H9 (cell line): ENCODE measurements around the gene TANGO6. TPM values are rescaled to one million over a fixed set of nuclear protein-coding genes. Genes with fewer than 3 reads are reported as not detected.

Experiments used
- DNase-seq: peaks from one replicate; pipeline ENCODE4 v3.0.0-alpha.2; 2017
- H2AFZ ChIP-seq: one replicate; pipeline ENCODE4 v1.6.1; 2013; ENCODE audit warnings: mild to moderate bottlenecking, low read length, control low read depth, moderate library complexity
- H2AK5ac ChIP-seq: 2 replicates; pipeline ENCODE4 v1.6.1; 2013; ENCODE audit warnings: low read length, control low read depth, mixed read lengths; ENCODE audit not compliant: insufficient read length
- H2BK120ac ChIP-seq: one replicate; pipeline ENCODE4 v1.6.1; 2013; ENCODE audit warnings: low read depth, mild to moderate bottlenecking, low read length, control low read depth, inconsistent platforms; ENCODE audit not compliant: poor library complexity, severe bottlenecking
- H2BK12ac ChIP-seq: 2 replicates; pipeline ENCODE4 v1.6.1; 2013; ENCODE audit warnings: low read length, control low read depth, mixed read lengths, low read depth; ENCODE audit not compliant: insufficient read length
- H2BK15ac ChIP-seq: 2 replicates; pipeline ENCODE4 v1.6.1; 2013; ENCODE audit warnings: low read depth, low read length, control low read depth
- H2BK20ac ChIP-seq: one replicate; pipeline ENCODE4 v1.6.1; 2013; ENCODE audit warnings: low read depth, mild to moderate bottlenecking, low read length, control low read depth, inconsistent platforms; ENCODE audit not compliant: poor library complexity, severe bottlenecking
- H2BK5ac ChIP-seq: 2 replicates; pipeline ENCODE4 v1.6.1; 2013; ENCODE audit warnings: low read length, control low read depth, mixed read lengths; ENCODE audit not compliant: insufficient read length
- H3K14ac ChIP-seq: 2 replicates; pipeline ENCODE4 v1.6.1; 2013; ENCODE audit warnings: low read length, control low read depth; ENCODE audit not compliant: insufficient read depth
- H3K18ac ChIP-seq: 2 replicates; pipeline ENCODE4 v1.6.1; 2013; ENCODE audit warnings: low read depth, mild to moderate bottlenecking, mixed read lengths, low read length, control low read depth; ENCODE audit not compliant: insufficient read length
- H3K23ac ChIP-seq: 2 replicates; pipeline ENCODE4 v1.6.1; 2013; ENCODE audit warnings: low read length, control low read depth, mixed read lengths, low read depth; ENCODE audit not compliant: insufficient read length
- H3K23me2 ChIP-seq: 2 replicates; pipeline ENCODE4 v1.6.1; 2013; ENCODE audit warnings: low read depth, mild to moderate bottlenecking, mixed read lengths, low read length, control low read depth; ENCODE audit not compliant: insufficient read length, poor library complexity, severe bottlenecking
- H3K27ac ChIP-seq: 2 replicates; pipeline ENCODE4 v1.5.1; 2013; ENCODE audit warnings: low read length, control low read depth, mixed read lengths, low read depth; ENCODE audit not compliant: insufficient read length
- H3K27me3 ChIP-seq: 2 replicates; pipeline ENCODE4 v1.6.1; 2013; ENCODE audit warnings: low read length, control low read depth, inconsistent platforms; ENCODE audit not compliant: insufficient read depth
- H3K4ac ChIP-seq: 2 replicates; pipeline ENCODE4 v1.6.1; 2013; ENCODE audit warnings: low read depth, mild to moderate bottlenecking, control low read depth, inconsistent platforms, low read length, moderate library complexity
- H3K4me1 ChIP-seq: 2 replicates; pipeline ENCODE4 v1.6.1; 2013; ENCODE audit warnings: low read length, control low read depth, inconsistent platforms; ENCODE audit not compliant: insufficient read depth
- H3K4me2 ChIP-seq: 2 replicates; pipeline ENCODE4 v1.6.1; 2013; ENCODE audit warnings: low read length, control low read depth, mixed read lengths; ENCODE audit not compliant: insufficient read length, insufficient read depth
- H3K56ac ChIP-seq: 2 replicates; pipeline ENCODE4 v1.6.1; 2013; ENCODE audit warnings: low read depth, mild to moderate bottlenecking, mixed read lengths, low read length, control low read depth; ENCODE audit not compliant: insufficient read length
- H3K79me1 ChIP-seq: 2 replicates; pipeline ENCODE4 v1.6.1; 2013; ENCODE audit warnings: low read depth, mild to moderate bottlenecking, moderate library complexity, low read length, control low read depth, inconsistent platforms; ENCODE audit not compliant: insufficient read depth, poor library complexity, severe bottlenecking
- H3K79me2 ChIP-seq: 2 replicates; pipeline ENCODE4 v1.6.1; 2013; ENCODE audit warnings: low read length, control low read depth, inconsistent platforms; ENCODE audit not compliant: insufficient read depth
- H3K9ac ChIP-seq: 2 replicates; pipeline ENCODE4 v1.6.1; 2013; ENCODE audit warnings: low read length, control low read depth, mixed read lengths; ENCODE audit not compliant: insufficient read length; ENCODE audit errors: extremely low read depth
- H3K9me3 ChIP-seq: one replicate; pipeline ENCODE4 v1.6.1; 2013; ENCODE audit warnings: low read depth, low read length, inconsistent platforms; ENCODE audit not compliant: control insufficient read depth
- H3T11ph ChIP-seq: one replicate; pipeline ENCODE4 v1.6.1; 2013; ENCODE audit warnings: mild to moderate bottlenecking, low read length, control low read depth, inconsistent platforms
- H4K20me1 ChIP-seq: one replicate; pipeline ENCODE4 v1.6.1; 2013; ENCODE audit not compliant: control insufficient read depth, insufficient read length, insufficient read depth
- H4K5ac ChIP-seq: 2 replicates; pipeline ENCODE4 v1.6.1; 2013; ENCODE audit warnings: low read depth, mild to moderate bottlenecking, mixed read lengths, low read length, control low read depth; ENCODE audit not compliant: insufficient read length
- H4K8ac ChIP-seq: replicated peaks from 2 replicates; pipeline ENCODE4 v1.6.1; 2013; ENCODE audit warnings: low read length, control low read depth, mixed read lengths, low read depth; ENCODE audit not compliant: insufficient read length
- H4K91ac ChIP-seq: 2 replicates; pipeline ENCODE4 v1.6.1; 2013; ENCODE audit warnings: low read depth, mild to moderate bottlenecking, moderate library complexity, mixed read lengths, low read length, control low read depth; ENCODE audit not compliant: insufficient read length
- H3K27ac Mint-ChIP-seq, 3 experiments: 2 replicates in 2 of 3; 3 replicates in 1 of 3; pipeline ENCODE4 v1.8.0; 2020 to 2021; ENCODE audit warnings: mixed read lengths in 3 of 3, mild to moderate bottlenecking in 1 of 3, moderate library complexity in 1 of 3
- H3K27me3 Mint-ChIP-seq: 2 replicates; pipeline ENCODE4 v1.8.0; 2021; ENCODE audit warnings: low read depth, mild to moderate bottlenecking, moderate library complexity, mixed read lengths
- H3K36me3 Mint-ChIP-seq, 3 experiments: 2 replicates in 2 of 3; 3 replicates in 1 of 3; pipeline ENCODE4 v1.8.0; 2020 to 2021; ENCODE audit warnings: low read depth in 3 of 3, mixed read lengths in 3 of 3; ENCODE audit not compliant: insufficient read depth in 1 of 3
- H3K4me1 Mint-ChIP-seq, 2 experiments: 2 replicates each; pipeline ENCODE4 v1.8.0; 2020; ENCODE audit warnings: mixed read lengths in 2 of 2
- H3K4me3 Mint-ChIP-seq, 2 experiments: 2 replicates in 1 of 2; 3 replicates in 1 of 2; pipeline ENCODE4 v1.8.0; 2020 to 2021; ENCODE audit warnings: mild to moderate bottlenecking in 2 of 2, mixed read lengths in 2 of 2, moderate library complexity in 1 of 2
- H3K9me3 Mint-ChIP-seq, 2 experiments: 2 replicates in 1 of 2; 3 replicates in 1 of 2; pipeline ENCODE4 v1.8.0; 2020; ENCODE audit warnings: mild to moderate bottlenecking in 2 of 2, mixed read lengths in 2 of 2, moderate library complexity in 1 of 2
- WGBS: extraction: QIAGEN DNeasy Blood & Tissue Kit; methylation state at CpG from one replicate; pipeline ENCODE4 v1.1.7; 2013; ENCODE audit warnings: missing lambda C conversion rate, low lambda C conversion rate, mixed read lengths; ENCODE audit not compliant: insufficient read length; ENCODE audit errors: extremely low coverage; 5-methylcytosine and 5-hydroxymethylcytosine counted together
- total RNA-seq: library from RNA; stranded (reverse); gene quantifications from 2 replicates; pipeline ENCODE4 v1.2.1, GENCODE V29; 2021
- TF ChIP-seq, protein P1 (sequence below): fragments of 200-600 bp; sonication (generic); conservative IDR thresholded peaks from 3 replicates; pipeline ENCODE4 v1.8.0; 2021; ENCODE audit warnings: antibody characterized with exemption, mild to moderate bottlenecking

TANGO6 gene
- total RNA-seq, 1 experiment from 2014 or later, result 12.0 TPM

GRCh38 chr16:68814516-68814915 is 28.8 kb upstream of the TANGO6 start:
- no peak overlapping the region for H2BK12ac ChIP-seq
- Mint-ChIP-seq H3K4me3 (no peak overlapping the region), H3K36me3 (peaks cover 57 to 95% (median 90%) of the 10 kb centered on the region in 3 experiments), H3K9me3 (no peaks in the 10 kb centered on the region), H3K4me1 (no peaks in the 10 kb centered on the region), H3K27me3 (no peaks in the 10 kb centered on the region), H3K27ac (peak overlapping the region in 1 of 3 experiments; percentile 30; a peak in 1 of 7 replicates)
- H3K27ac ChIP-seq, result no peak overlapping the region
- no peak overlapping the region for H4K91ac ChIP-seq
- no peak overlapping the region for H3K4ac ChIP-seq
- no peak overlapping the region for H3K9ac ChIP-seq
- H3T11ph ChIP-seq, result no peak overlapping the region
- H2BK120ac ChIP-seq, result no peak overlapping the region
- H3K4me1 ChIP-seq, result no peaks in the 10 kb centered on the region
- H3K79me2 ChIP-seq, result no peaks in the 10 kb centered on the region
- H3K14ac ChIP-seq, result no peak overlapping the region
- H3K4me2 ChIP-seq, result no peak overlapping the region
- no peak overlapping the region for H4K8ac ChIP-seq
- no peak overlapping the region for H2AFZ ChIP-seq
- no peak overlapping the region for H2BK20ac ChIP-seq
- no peak overlapping the region for H2AK5ac ChIP-seq
- H2BK15ac ChIP-seq, result no peak overlapping the region
- H4K20me1 ChIP-seq, result no peaks in the 10 kb centered on the region
- no peaks in the 10 kb centered on the region for H3K27me3 ChIP-seq
- DNase-seq, result no peak
- H2BK5ac ChIP-seq, result no peak overlapping the region
- no peak overlapping the region for H3K18ac ChIP-seq
- H4K5ac ChIP-seq, result no peak overlapping the region
- no peaks in the 10 kb centered on the region for H3K23me2 ChIP-seq
- no peaks in the 10 kb centered on the region for H3K79me1 ChIP-seq
- TF ChIP-seq, protein P1, sequence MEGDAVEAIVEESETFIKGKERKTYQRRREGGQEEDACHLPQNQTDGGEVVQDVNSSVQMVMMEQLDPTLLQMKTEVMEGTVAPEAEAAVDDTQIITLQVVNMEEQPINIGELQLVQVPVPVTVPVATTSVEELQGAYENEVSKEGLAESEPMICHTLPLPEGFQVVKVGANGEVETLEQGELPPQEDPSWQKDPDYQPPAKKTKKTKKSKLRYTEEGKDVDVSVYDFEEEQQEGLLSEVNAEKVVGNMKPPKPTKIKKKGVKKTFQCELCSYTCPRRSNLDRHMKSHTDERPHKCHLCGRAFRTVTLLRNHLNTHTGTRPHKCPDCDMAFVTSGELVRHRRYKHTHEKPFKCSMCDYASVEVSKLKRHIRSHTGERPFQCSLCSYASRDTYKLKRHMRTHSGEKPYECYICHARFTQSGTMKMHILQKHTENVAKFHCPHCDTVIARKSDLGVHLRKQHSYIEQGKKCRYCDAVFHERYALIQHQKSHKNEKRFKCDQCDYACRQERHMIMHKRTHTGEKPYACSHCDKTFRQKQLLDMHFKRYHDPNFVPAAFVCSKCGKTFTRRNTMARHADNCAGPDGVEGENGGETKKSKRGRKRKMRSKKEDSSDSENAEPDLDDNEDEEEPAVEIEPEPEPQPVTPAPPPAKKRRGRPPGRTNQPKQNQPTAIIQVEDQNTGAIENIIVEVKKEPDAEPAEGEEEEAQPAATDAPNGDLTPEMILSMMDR, result no peak
- no peaks in the 10 kb centered on the region for H3K9me3 ChIP-seq
- H3K23ac ChIP-seq, result no peak overlapping the region
- no CpG with 5 or more reads among the region's 3 CpGs for WGBS
- H3K56ac ChIP-seq, result no peak overlapping the region
